GM18505 (cell line): ENCODE measurements around the gene FOXN1.
A peak's percentile ranks its signal among the peaks of the same experiment; 100 is the strongest.

Experiments
- ATAC-seq: cut with Tn5 transposase; IDR thresholded peaks from one replicate; pipeline ENCODE4 v1.9.1; 2021; ENCODE audit not compliant: unreplicated experiment
- POLR2A ChIP-seq: IDR thresholded peaks from 4 replicates; pipeline ENCODE4 v1.6.1; 2011; ENCODE audit warnings: borderline replicate concordance; ENCODE audit not compliant: insufficient read depth, insufficient read length; ENCODE audit errors: extremely low read depth

FOXN1 gene

DNA sequence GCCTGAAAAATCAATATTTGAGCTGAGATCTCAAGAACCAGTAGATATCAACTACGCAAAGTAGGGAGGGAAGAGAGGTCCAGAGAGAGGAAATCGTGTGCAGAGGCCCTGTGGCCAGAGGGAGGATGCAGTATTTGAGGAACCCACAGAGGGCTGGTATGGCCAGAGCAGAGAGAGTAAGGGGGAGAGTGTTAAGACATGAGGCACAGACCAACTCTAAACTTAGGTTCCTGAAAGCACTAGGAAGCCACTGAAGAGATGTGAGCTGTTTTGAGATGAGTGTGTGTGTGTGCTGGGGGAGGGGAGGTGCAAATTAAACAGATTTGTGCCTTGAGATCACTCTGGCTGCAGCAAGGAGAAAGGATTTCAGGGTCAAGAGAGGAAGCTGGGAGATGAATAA lies 21.9 kb upstream of the FOXN1 start:
- peak; percentile 81 for ATAC-seq
- peak; percentile 25 for TF ChIP-seq POLR2A

DNA sequence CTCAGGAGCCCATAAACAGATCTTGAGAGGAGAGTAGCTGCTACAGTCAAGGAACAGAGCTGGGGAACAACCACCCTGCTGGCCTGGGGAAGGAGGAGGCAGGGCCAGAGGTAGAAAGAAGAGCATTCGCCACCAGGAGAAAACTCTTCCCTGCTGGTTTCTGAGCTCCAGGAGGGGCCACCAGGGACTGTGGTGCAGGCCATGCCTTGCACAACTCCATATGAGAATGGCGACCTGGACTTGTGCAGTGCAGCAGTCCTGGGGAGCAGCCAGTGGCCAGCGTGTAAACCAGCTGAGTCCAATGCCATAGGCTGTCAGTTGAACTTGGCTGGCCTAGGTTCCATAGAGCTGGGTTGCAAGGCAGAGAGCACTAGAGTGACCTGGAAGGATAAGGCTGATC lies 21.1 kb upstream of the FOXN1 start:
- no peak for TF ChIP-seq POLR2A
- no peak for ATAC-seq

DNA sequence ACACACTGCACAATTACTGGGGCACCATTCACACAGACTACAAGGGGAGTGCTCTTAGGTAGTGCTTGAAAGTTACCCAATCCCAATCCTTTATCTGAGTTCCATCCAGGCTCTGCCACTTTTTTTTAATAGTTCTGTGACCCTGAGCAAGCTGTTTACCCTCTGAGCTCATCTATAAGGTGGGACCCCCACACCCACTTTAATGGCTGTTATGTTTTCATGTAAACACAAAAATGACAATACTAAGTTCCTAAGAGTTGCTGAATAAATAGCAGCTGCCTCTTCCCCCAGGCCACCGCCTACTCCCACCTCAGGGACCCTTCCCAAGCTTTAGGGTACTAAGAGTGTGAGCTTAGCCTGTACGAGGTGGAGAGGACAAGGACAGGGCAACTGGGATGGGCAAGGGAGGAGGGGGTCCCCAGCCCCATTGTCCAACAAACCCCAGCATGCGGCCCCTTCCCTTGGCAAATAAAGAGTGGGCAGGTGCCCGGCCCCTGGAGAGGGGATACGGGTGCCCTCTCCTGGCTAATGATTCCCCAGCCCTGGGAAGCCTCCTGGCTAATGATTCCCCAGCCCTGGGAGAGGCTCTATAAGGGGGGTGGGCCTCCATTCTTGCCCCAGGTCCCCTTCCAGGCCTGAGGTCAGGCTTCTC lies 18.1 kb upstream of the FOXN1 start:
- no peak for ATAC-seq
- no peak for TF ChIP-seq POLR2A

DNA sequence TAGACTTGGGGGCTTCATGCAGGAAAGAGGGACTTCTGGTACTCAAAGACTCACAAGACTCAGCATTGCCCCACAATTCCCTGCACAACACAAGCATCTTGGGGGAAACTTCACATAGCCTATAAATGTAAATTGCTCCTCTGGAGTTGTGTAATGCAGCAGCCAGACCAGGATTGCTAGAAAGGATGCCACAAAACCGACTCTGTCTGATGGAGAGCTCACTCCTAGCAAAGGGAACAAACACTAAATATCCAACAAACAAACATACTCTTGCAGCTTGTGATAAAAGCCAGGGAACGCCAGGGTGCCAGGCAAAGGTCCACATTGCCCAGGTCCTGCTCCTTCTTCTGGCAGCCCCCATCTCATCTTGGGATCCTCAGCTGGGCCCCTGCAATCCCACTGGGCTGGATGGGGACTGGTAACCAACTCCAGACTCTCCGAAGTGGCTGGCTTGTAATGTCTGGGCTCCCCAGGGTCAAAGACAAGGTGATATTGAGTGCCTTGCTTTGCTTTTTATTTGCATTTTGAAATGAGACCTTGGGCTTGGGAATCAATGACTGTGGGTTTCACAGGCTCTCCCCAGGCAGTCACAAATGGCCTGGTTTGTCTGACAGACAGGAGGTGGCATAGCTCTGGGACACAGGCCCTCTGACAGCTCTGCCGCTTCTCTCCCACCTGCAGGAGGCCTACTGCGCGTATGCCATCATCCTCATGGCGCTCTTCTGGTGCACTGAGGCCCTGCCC lies 17.4 kb upstream of the FOXN1 start:
- ATAC-seq, result no peak
- no peak for TF ChIP-seq POLR2A

DNA sequence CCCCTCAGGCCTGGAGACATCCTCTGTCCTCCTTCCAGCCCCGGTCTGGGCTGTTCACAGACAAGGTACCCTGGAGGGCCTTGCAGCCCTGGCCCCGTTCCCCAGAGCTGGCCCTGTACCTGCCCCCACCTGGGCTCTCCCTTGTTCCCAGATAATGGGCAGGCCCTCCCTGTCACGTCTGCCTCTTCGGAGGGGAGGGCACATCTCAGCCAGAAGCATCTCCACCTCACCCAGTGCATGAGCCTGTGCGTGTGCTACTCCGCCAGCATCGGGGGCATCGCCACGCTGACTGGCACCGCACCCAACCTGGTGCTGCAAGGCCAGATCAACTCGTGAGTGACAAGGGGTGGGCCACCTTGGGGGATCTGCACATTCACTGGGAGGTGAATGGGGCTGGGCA lies 14.9 kb upstream of the FOXN1 start:
- TF ChIP-seq POLR2A, result no peak
- ATAC-seq, result no peak

DNA sequence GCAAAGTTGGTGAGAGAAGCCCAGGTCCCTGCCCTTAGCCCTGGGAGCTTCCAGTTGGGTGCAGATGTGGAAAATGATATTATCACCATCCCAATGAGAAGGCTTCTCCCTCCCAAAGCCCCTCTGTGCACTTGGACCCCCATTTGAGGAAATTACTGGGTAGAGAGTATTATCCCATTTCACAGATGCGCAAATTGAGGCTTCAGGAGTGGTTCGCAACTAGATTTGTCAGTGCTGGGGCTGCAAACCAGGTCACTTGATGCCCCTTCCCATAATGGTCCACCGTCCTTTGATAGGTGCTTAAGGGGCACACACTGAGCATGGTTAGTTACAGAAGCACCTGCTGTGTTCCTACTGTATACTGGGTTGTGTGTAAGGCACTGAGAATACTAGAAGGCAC lies 14.3 kb upstream of the FOXN1 start:
- ATAC-seq, result no peak

DNA sequence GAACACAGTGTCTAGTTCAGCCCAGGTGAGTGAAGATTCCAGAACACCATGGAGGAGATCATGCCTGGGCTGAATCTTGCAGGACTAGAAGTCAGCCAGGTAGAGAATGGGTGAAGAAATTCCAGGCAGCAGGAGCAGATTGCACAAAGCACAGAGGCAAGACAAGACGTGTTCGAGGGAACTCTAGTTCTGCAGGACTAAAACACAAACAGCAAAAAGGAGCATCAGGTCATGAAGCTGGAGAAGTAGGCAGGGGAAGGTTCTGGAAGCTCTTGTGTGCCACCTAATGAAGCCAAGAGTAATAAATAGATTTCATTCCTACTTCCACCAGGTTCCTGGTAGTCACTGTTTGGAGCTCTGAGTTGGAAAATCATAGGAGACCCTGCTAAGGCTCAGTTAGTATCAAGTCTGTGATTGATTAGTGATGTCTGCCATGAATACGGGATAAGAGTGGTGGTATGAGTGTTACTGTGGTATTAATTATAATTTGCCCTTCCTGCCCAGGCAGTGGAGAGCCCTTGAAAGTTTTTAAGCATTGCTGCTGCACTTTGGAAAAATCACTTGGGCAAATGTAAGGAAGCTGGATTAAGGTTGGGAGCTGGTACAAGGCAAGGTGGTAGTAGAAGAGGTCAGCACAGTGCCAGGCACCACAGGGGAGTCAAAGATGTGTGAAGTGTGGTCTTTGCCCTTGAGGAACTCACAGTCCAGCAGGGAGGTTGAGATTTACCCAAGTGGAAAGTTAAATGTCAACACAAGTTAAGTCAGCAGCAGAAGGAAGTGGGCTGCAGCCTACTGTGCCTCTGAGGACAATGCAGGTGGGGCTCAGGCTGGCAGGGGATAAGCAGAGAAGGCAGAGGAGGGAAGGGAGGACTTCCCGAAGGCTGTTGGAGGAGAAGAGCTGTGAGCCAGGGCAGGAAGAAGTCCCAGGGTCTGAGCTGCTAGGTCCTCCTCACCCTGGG lies 13.5 kb upstream of the FOXN1 start:
- no peak for ATAC-seq
- TF ChIP-seq POLR2A, result no peak

More for the DNA sequence above, 14.3 kb upstream of the FOXN1 start:
- TF ChIP-seq POLR2A, result no peak

DNA sequence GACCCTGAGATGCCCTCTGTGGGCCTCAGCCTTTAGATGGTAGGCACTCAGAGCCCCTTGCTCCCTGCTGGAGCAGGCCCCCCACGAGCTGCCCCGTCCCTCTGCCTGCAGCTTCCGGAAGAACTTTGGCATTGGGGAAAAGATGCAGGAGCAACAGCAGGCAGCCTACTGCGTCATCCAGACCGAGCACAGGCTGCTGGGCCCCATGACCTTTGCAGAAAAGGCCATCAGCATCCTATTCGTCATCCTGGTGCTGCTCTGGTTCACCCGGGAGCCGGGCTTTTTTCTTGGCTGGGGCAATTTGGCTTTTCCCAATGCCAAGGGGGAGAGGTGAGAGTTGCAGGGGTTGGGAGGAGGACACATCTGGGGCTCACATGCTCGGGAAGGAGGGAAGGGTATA lies 12.7 kb upstream of the FOXN1 start:
- ATAC-seq, result no peak
- no peak for TF ChIP-seq POLR2A

DNA sequence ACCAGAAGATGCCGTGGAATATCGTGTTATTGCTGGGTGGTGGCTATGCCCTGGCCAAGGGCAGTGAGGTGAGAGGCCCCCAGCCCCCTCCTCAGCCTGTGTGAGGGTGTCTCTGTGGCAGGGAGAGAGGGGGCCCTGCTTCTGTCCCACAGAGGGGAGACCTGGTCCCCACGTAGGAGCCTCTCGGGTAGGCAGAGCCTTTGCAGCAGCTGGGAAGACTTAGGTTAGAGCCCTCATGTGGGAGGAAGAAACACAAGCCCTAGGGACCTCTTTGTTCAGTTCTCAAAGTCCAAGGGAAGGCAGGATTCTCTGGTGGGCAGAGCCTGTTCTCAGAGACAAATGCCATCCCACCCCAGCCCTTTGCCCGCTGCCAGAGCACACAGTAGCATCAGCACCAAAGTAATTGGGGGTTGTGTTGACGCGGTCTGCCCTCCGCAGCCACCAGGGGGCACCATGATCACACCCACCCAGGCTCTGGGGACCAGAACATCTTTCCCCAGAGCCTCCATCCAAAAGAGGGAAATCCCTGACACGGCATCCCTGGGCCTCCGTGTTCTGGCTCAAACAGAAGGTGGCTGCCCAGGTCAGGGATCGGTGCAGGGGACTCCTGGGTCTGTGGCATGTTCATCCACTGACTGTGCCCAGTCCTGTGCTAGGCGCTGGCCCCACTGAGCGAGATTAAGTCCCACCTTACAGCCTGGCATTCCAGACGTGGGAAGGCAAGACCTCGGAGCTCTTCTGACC lies 11.5 kb upstream of the FOXN1 start:
- no peak for TF ChIP-seq POLR2A
- ATAC-seq, result no peak

DNA sequence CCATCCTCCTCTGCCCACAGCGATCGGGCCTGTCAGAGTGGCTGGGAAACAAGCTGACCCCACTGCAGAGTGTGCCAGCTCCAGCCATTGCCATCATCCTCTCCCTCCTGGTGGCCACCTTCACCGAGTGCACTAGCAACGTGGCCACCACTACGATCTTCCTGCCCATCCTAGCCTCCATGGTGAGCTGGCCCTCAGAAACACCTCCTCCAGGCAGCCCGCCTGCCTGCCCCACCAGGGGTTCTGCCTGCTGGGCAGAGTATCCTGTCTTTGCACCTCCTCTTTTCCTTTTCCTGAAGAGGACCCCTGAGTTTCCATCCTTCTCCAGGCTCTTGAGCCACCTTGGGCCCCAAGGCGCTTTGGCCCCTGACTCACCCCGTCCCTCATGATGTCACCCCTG lies 10.5 kb upstream of the FOXN1 start:
- no peak for ATAC-seq
- no peak for TF ChIP-seq POLR2A

DNA sequence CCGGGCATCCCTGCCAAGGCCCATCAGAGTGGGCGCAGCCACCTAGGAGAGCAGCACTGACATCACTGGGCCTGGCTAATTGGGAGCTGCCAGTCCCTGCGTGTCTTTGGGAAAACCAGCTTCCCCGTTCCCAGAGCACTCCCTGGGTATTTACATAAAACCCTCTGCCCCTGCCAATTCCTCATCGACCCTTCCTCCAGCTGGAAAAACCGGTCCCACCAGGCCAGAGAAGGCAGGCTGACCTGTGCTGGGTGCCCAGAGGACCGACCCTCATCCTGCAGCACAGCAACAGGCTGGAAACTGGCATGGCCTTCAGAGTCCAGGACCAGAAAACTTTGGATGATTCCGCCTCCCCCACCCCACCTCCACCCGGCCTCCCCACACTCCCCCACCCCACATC lies 8.2 kb upstream of the FOXN1 start:
- ATAC-seq, result no peak
- TF ChIP-seq POLR2A, result no peak

DNA sequence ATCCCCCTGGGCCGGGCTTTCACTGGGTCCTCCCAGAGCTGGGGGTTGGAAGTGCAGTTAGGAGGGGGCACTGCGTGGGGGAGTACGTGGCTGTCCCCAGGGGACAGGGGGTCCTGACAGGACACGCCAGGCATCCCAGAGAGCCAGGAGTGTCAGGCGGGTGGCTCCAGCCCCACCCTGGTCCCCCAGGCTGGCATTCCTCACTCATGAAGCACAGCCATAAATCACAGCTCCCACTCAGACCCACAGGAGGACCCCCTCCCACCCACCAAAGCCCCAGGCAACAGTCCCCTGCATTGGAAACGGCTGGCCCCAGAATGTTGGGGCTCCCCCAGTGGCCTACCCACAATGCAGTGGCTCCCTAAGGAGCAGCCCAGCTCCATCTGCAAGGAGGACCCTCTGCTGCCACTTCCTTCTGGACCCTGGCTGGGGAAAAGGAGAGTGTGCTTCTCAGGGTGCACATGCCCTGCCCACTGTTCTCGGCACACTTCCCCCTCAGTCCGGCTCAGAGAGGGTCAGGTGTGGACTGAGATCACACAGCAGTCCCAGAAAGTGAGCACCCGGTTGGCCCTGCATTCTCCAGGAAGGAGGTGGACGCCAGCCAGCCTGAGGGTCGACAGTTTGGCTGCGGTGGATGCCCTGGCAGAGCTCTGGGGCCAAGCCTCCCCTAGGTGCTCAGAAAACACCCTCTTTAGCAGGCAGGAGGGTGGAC lies 7.3 kb upstream of the FOXN1 start:
- ATAC-seq, result no peak
- TF ChIP-seq POLR2A, result no peak
